Measurements from ENCODE around the gene CCL11. TPM values are rescaled to one million over a fixed set of nuclear protein-coding genes. Genes with fewer than 3 reads are reported as not detected.

The CCL11 gene
- total RNA-seq, 2 donors from 2014 or later: not detected

DNA sequence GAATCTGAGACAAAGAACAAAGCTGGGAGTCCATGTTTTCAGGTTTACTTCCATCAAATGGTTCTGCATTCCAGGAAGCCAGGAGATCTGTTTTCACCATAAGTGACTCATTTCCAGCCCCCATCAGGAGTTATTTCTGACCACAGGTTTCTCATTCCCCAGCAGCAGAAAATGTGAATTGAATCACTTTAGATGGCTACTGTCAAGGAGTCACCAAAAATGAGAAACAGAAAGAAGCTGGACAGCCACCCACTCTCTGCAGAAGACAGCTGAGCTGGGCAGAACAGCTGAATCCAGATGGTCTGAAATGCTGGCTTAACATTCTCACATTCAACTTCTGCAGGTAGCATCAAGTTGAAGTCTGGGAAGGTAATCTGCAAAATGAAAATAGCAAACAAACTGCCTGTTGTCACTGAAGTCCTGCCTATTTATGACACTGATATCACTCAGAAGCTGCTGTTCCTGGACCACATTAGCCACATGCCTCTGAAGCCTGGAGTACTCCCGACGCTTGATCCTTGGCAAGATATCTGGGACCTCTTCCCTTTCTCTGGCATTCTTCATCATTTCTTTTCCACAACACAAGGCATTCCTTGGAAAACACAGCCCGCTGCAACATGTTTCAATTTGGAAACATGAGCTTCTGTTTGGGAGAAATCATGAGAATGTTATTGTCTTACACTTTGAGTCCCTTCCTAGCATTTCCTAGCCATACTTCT is 15.3 kb downstream of the CCL11 start:
- ATAC-seq (ENCODE audit: insufficient number of reproducible peaks, low FRiP score, low read depth) (no peak), DNase-seq (ENCODE audit: low spot score) (no peak)
- Histone ChIP-seq H3K27ac (no peak overlapping the region), H3K4me3 (no peak overlapping the region), H3K27me3 (replicated peaks; ENCODE audit: insufficient read depth) (no peaks in the 10 kb centered on the region), H3K4me1 (ENCODE audit: control insufficient read depth in 1 of 2, low read depth in 2 of 2) (peaks cover 0 to 28% of the 10 kb centered on the region in 2 donors), H3K9me3 (no peaks in the 10 kb centered on the region), H3K36me3 (no peaks in the 10 kb centered on the region)
- TF ChIP-seq CTCF (IDR thresholded peaks at IDR 0.05): no peak

GRCh38 chr17:34301986-34302385 is 16.4 kb downstream of the CCL11 start:
- no peaks in the 10 kb centered on the region for H3K27me3 ChIP-seq (replicated peaks; ENCODE audit: insufficient read depth)
- DNase-seq (ENCODE audit: low spot score) (no peak), ATAC-seq (ENCODE audit: insufficient number of reproducible peaks, low FRiP score, low read depth) (no peak)
- TF ChIP-seq CTCF (IDR thresholded peaks at IDR 0.05): no peak
- peaks cover 0 to 39% of the 10 kb centered on the region in 2 donors for H3K4me1 ChIP-seq (ENCODE audit: control insufficient read depth in 1 of 2, low read depth in 2 of 2)
- no peaks in the 10 kb centered on the region for H3K36me3 ChIP-seq
- no peak overlapping the region for H3K27ac ChIP-seq
- no peaks in the 10 kb centered on the region for H3K9me3 ChIP-seq
- H3K4me3 ChIP-seq: no peak overlapping the region

DNA sequence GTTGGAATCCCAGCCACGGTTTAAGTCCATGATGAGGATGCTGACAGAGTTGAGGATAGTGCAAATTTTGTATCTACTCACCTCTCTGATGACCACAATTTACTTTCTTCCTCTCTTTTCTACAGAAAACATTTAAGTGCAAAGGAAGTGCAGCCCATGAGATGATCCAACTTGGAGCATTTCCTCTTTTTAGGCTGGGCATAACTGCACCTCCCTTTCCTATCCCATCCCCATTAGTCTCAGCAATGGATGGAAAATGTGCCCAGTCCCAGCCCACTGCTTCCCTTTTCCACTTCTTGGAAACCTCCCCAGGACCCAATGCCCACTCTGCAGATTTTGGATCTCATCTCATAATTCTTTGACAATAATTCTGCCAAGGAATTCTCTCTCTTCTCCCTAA is 17.1 kb downstream of the CCL11 start:
- no peak for TF ChIP-seq CTCF (IDR thresholded peaks at IDR 0.05)
- ATAC-seq (ENCODE audit: insufficient number of reproducible peaks, low FRiP score, low read depth) (no peak), DNase-seq (ENCODE audit: low spot score) (no peak)
- H3K27me3 ChIP-seq (replicated peaks; ENCODE audit: insufficient read depth): no peaks in the 10 kb centered on the region
- no peak overlapping the region for H3K4me3 ChIP-seq
- H3K9me3 ChIP-seq: no peaks in the 10 kb centered on the region
- no peaks in the 10 kb centered on the region for H3K36me3 ChIP-seq
- no peak overlapping the region for H3K27ac ChIP-seq
- peaks cover 0 to 46% of the 10 kb centered on the region in 2 donors for H3K4me1 ChIP-seq (ENCODE audit: control insufficient read depth in 1 of 2, low read depth in 2 of 2)

DNA sequence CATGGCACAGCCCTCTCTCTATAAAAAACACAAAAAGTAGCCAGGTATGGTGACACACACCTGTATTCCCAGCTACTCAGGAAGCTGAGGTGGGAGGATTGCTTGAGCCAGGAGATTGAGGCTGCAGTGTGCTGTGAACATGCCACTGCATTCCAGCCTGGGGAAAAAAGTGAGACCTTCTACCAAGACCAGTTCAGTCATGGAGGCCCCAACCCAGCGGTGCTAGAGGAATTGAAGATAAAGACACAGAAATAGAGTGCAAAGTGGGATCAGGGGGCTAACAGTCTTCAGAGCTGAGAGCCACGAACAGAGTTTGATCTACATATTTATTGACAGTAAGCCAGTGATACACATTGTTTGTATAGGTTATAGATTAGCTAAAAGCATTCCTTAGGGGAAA is 18.1 kb downstream of the CCL11 start:
- no peak overlapping the region for H3K27ac ChIP-seq
- no peak for TF ChIP-seq CTCF (IDR thresholded peaks at IDR 0.05)
- ATAC-seq (ENCODE audit: insufficient number of reproducible peaks, low FRiP score, low read depth) (no peak), DNase-seq (ENCODE audit: low spot score) (no peak)
- H3K27me3 ChIP-seq (replicated peaks; ENCODE audit: insufficient read depth): no peaks in the 10 kb centered on the region
- no peaks in the 10 kb centered on the region for H3K9me3 ChIP-seq
- H3K4me1 ChIP-seq (ENCODE audit: control insufficient read depth in 1 of 2, low read depth in 2 of 2): peaks cover 0 to 48% of the 10 kb centered on the region in 2 donors
- H3K4me3 ChIP-seq: no peak overlapping the region
- no peaks in the 10 kb centered on the region for H3K36me3 ChIP-seq

- Histone ChIP-seq H3K36me3 (no peaks in the 10 kb centered on the region), H3K4me3 (no peak overlapping the region), H3K27ac (no peak overlapping the region), H3K27me3 (replicated peaks; ENCODE audit: insufficient read depth) (no peaks in the 10 kb centered on the region), H3K4me1 (ENCODE audit: control insufficient read depth in 1 of 2, low read depth in 2 of 2) (peaks cover 0 to 39% of the 10 kb centered on the region in 2 donors), H3K9me3 (no peaks in the 10 kb centered on the region)
- no peak for DNase-seq (ENCODE audit: low spot score)
- no peak for ATAC-seq (ENCODE audit: insufficient number of reproducible peaks, low FRiP score, low read depth)
- no peak for TF ChIP-seq CTCF (IDR thresholded peaks at IDR 0.05)
These were observed 19.5 kb downstream of the CCL11 start for GRCh38 chr17:34305061-34305460.
